SU-DHL-6 (cell line): ENCODE measurements around the gene NCLN.

Experiments used
- CTCF ChIP-seq: fragments of 200-600 bp; sonication (generic); IDR thresholded peaks from one replicate; pipeline ENCODE4 v1.5.1; 2017; ENCODE audit warnings: antibody characterized with exemption, mild to moderate bottlenecking, low read length, moderate library complexity; ENCODE audit not compliant: insufficient read depth, poor library complexity, severe bottlenecking
- EZH2phosphoT487 ChIP-seq: fragments of 200-600 bp; sonication (generic), shearing (Covaris generic); conservative IDR thresholded peaks from 2 replicates; pipeline ENCODE4 v1.6.1; 2018; ENCODE audit warnings: mild to moderate bottlenecking, antibody characterized with exemption, low read length, moderate library complexity, mixed read lengths

GRCh38 chr19:3161453-3161852 is 24.3 kb upstream of the NCLN start:
- TF ChIP-seq CTCF (no peak), EZH2phosphoT487 (no peak)
